G401 (cell line): Measurements from ENCODE around the gene SUPT3H. TPM values are rescaled to one million over a fixed set of nuclear protein-coding genes. Genes with fewer than 3 reads are reported as not detected.
"Not testable (repeated sequence)": the region's sequence is repeated elsewhere in the genome, so short reads cannot be mapped to it uniquely, and the experiment has no call there.

Experiments used
- DNase-seq: peaks from one replicate; pipeline ENCODE4 v3.0.0-alpha.2; 2015; ENCODE audit warnings: low spot score
- in situ Hi-C: cut with HindIII; loops from 2 replicates; pipeline ENCODE4 v1.10.0; 2016; ENCODE audit warnings: low sequenced_read_pairs, mixed read lengths
- total RNA-seq: library from RNA; depleted of rRNA; stranded (reverse); fragments of >200 nt; shearing (Covaris generic); gene quantifications from 2 replicates; pipeline ENCODE4 v1.2.3, GENCODE V29; 2014

Gene SUPT3H
- total RNA-seq, 1 experiment from 2014 or later: 10.9 TPM

DNA sequence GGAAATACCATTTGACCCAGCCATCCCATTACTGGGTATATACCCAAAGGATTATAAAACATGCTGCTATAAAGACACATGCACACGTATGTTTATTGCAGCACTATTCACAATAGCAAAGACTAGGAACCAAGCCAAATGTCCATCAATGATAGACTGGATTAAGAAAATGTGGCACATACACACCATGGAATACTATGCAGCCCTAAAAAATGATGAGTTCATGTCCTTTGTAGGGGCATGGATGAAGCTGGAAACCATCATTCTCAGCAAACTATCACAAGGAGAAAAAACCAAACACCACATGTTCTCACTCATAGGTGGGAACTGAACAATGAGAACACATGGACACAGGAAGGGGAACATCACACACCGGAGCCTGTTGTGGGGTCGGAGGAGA lies 91.0 kb downstream of the SUPT3H start:
- in situ Hi-C loops: not testable (repeated sequence)

DNA sequence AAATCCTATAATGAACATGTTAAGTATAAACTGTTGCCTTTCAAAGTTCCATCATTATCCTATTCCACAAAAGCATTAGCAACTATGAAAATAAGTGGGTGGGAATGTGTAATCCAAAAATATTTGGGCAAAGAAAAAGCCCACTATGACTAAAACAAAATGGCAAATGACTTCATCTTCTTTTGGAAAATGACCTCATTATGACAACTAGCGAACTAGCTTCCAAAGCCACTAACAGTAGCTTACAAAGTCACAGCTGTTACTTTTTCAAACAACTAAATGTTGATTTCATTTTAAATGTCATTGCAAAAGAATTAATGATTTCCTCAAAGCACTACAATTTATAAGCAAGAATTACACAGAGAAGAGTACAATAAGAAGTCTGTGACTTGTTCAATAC lies 99.4 kb downstream of the SUPT3H start:
- in situ Hi-C loops: no loop called here
- DNase-seq: no peak

More for the DNA sequence above, 91.0 kb downstream of the SUPT3H start:
- not testable (repeated sequence) for DNase-seq

DNA sequence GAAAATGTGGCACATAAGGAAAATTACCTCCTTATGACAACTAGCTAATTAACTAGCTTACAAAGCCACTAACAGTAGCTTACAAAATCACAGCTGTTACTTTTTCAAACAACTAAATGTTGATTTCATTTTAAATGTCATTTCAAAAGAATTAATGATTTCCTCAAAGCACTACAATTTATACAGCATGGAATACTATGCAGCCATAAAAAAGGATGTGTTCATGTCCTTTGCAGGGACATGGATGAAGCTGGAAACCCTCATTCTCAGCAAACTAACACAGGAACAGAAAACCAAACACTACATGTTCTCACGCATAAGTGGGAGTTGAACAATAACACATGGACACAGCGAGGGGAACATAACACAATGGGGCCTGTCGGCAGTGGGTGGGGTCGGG lies 100.0 kb downstream of the SUPT3H start:
- in situ Hi-C loops, DNase-seq: not testable (repeated sequence)

DNA sequence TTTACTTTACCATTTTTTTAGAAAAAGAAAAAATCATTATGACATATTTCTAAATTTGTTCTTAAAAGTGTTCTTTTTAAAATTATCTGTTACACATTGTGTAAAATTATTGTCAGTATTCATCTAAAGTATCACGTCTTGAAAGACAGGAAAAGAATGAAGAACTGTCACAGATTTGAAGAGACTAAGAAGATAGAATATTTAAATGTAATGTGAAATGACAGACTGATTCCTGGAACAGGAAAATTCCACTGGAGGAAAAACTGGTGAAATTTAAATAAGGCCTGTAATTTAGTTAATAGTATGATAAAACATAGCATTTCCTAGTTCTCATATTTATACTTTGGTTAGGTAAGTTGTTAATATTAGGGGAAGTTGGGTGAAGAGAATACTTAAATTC lies 102.4 kb downstream of the SUPT3H start:
- no peak for DNase-seq
- in situ Hi-C loops: no loop called here

DNA sequence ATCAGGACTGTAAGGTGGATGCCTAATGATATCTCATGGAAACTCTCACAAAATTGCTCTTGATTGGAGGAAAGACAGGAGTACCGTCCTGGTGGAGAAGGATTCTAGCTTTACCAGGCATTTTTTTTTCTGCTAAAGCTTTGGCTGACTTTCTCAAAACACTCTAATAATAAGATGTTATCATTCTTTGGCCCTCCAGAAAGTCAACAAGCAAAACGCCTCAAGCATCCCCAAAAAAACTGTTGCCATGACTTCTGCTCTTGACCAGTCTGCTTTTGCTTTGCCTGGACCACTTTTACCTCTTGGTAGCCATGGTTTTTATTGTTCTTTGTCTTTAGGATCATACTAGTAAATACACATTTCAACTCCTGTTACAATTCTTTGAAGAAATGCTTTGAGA lies 105.1 kb downstream of the SUPT3H start:
- in situ Hi-C loops: no loop called here
- no peak for DNase-seq

DNA sequence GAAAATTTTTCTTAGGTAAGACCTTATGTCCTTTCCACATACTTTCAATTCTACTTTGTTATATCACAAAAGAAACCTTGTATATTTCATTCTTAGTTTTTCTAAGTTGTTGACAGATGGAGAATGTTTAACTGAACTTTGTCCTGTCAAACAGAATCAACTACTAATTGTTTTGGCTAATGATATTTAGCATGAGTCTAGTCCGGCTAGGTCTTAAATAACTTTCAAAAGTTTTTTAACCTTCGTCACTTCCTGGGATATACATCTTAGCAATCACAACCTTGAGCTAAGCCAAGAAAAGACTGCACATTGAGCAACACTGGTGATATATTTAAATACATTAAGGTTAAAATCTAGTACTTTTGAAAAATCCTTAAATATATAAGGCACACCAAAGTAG lies 112.5 kb downstream of the SUPT3H start:
- DNase-seq: no peak
- in situ Hi-C loops: no loop called here

DNA sequence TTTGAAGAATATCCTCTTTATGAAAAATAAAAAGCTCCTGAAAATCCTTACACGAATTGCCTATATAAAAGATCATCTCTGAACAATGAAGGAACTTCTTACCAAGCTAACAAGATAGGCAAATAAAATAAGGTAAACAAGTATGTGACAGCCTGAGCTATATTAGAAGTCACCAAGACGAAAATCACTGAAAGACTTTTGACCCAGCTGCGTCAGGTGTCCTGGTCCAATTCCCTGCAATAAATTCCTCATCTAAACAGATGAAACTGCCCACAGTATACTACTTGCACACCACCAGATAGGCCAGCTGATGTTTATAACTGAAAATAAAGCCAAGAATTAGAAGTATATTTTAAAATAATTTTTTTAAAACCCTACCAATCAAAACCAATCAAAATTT lies 117.0 kb downstream of the SUPT3H start:
- in situ Hi-C loops: no loop called here
- DNase-seq: no peak

DNA sequence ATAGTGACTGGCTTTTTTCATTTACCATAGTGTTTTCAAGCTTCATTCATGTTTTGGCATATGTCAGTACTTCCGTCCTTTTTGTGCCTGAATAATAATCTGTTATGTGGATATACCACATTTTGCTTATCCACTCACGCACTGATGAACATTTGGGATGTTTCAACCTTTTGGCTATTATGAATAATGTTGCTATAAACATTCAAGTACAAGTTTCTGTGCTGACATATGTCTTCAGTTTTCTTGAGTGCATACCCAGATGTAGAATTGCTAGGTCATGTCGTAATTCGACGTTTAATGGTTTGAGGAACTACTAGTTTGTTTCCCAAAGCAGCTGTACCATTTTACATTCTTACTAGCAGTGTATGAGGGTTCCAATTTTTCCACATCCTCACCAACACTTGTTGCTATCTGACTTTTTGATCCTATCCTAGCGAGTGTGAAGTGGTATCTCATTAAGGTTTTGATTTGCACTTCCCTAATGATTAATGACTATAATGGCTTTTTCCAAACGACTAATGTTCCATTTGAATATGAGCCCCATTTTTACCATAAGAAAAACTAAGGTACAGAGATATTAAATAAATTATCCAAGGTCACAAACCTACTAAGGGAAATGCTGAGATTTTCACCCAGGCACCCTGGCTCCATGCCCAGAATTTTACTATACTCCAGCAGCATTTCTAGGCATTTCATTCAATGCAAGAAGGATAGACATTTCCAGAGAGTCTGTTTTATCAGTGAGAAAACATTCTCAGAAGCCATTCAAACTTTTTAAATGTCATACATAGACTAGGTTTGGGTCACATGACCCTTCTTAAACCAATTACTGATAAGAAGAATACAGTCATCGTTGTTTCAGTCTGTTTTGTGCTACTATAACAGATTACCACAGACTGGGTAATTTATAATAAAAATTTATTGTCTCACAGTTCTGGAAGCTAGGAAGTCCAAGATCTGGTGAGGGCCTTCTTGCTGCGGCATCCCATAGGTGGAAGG lies 120.7 kb downstream of the SUPT3H start:
- DNase-seq: no peak
- in situ Hi-C loops: no loop called here

DNA sequence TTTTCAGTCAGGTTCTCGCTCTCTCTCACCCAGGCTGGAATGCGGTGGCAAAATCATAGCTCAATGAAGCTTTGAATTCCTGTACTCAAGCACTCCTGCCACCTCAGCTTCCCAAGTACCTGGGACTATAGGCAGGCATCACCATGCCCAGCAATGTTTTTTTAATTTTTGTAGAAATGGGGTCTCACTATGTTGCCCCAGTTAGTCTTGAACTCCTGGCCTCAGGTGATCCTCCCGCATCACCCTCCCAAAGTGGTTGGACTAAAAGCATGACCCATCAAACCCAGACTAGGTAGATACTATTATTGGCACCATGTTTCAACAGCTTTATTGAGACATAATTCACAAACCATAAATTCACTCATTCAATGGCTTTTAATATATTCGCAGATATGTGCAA lies 122.3 kb downstream of the SUPT3H start:
- in situ Hi-C loops: no loop called here

DNA sequence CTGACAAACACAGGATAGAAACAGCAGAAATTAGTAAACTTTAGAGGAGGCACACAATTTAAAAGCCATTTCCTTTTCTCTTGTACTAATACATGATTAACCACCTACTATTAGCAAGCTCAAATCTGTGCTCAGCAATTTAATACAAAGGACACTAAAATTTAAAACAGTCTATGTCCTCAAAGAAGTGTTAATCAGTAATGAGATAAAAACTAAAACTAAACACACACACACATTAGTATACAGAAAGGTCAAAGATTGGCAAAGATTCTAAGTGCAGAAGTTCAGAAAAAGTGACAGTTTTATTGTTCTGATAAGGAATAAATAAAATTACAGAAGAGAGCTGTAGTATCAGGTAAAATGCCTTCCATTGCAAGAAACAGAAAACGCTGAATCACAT lies 123.5 kb downstream of the SUPT3H start:
- DNase-seq: no peak
- in situ Hi-C loops: no loop called here

More for the DNA sequence above, 122.3 kb downstream of the SUPT3H start:
- DNase-seq: no peak

DNA sequence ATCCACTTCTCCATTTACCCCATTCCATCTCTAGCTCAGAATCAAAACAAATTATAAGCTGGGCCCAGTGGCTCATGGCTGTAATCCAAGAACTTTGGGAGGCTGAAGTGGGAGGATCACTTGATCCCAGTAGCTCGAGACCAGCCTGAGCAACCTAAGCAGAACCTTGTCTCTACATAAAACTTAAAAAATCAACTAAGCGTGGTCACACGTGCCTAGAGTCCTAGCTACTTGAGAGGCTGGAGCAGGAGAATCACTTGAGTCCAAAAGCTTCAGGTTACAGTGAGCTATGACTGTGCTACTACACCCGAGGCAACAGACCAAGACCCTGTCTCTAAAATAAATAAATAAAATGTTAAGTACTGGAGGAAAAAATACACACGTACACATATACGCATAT lies 124.3 kb downstream of the SUPT3H start:
- in situ Hi-C loops: no loop called here
- DNase-seq: no peak

DNA sequence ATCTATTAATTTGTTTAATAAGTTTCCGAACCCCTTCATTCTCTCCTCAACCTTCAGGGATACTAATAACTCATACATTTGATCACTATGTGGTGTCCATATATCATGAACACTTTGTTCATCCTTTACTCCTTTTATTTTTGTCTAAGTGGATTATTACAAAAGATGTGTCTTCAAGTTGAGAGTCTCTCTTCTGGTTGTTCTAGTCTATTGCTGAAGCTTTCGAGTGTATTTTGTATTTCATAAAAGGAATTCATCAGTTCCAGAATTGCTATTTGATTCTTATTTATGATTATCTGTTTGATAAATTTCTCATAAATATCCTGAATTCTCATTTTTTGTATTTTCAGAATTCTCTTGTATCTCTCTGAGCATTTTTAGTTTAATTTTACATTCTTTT lies 146.1 kb downstream of the SUPT3H start:
- DNase-seq: no peak
- in situ Hi-C loops: no loop called here

DNA sequence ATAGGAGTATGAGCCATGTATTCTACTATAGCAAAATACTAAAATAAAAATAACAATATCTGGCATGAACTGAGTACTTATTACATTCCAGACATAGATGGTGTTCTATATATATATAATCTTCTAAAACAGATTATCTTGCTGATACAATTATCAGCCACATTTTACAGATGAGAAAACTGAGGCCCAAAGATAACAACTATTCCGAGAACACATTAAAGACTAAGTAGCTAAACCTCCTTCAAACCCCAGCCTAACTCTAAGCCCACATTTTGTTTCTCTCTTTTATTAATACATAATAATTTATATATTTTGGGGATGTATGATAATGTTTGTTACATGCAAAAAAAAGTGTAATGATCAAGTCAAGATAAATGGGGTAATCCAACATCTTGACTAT lies 148.3 kb downstream of the SUPT3H start:
- in situ Hi-C loops: no loop called here
- no peak for DNase-seq

DNA sequence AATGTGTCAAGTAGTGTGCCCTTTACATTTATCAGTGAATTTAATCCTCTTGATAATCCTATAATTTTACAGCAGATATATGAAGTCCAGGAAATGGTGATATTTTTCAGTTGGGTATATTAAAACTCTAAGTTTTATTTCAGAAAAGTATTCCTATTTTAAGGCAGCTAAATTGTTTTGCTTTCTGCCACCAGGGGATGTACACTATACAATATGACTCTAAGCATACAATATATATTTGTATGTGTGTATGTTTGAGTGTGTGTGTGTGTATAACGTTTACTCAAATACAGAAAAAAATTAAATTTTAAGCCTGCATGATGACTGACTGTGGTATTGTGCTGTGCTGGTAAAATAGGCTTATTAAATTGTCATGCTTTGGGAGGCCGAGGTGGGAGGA lies 151.7 kb downstream of the SUPT3H start:
- in situ Hi-C loops: no loop called here
- no peak for DNase-seq

DNA sequence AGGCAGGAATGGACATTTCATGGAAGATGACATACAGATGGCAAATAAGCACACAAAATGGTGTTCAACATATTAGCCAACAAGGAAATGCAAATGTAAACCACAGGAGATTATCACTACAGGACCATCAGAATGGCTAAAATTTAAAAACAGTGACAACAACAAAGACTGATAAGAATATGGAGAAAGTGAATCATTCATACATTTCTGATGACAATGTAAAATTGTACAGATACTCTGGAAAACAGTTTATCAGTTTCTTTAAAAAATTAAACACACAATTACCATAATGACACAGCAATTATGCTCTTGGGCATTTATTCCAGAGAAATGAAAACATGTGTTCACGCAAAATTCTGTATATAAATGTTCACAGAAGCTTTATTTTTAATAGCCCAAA lies 155.4 kb downstream of the SUPT3H start:
- DNase-seq: no peak
- in situ Hi-C loops: no loop called here

DNA sequence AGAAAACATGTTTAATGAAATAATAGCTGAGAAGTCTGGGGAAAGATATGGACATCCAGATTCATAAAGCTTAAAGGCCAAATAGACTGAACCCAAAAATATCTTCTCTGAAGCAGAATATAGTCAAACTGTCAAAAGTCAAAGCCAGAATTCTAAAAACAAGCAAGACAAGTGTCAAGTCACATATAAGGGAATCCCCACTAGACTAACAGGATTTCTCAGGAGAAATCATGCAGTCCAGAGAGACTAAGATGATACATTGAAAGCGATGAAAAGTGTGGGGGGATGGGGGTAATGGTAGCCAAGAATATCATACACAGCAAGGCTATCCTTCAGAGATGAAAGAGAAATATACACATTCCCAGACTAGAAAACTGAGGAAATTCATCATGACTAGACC lies 162.0 kb downstream of the SUPT3H start:
- no peak for DNase-seq
- in situ Hi-C loops: no loop called here

DNA sequence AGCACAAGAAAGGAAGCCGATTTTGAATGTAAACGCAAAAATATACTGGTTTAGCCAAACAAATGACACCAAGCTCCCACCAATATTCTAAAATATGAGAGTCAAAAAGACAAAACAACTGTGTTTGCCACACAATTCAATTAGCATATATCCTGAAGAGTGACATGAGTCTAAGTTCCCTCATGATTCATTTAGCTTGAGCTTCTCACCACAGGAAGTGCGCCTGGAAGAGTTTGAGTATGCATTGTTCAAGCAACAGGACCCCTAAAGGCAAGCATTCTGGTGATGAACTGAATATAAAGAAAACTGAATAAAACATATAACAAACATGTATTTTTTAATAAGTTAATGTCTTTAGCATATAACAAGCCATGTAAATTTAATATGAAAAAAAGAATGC lies 164.8 kb downstream of the SUPT3H start:
- in situ Hi-C loops: no loop called here
- DNase-seq: no peak

DNA sequence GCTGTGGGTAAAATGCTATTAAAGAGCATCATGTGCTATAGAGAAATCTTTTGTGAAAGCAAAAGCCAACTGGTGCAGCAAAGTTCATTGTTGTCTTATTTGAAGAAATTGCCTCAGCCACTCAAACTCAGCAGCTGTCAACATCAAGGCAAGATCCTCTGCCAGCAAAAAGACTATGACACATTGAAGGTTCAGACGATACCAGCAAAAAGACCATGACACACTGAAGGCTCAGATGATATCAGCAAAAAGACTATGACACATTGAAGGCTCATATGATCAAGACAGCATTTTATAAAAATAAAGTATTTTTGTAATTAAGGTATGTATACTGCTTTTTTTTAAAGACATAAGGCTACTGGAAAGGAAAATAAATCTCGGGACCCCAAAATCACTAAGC lies 168.0 kb downstream of the SUPT3H start:
- in situ Hi-C loops: no loop called here
- DNase-seq: no peak

DNA sequence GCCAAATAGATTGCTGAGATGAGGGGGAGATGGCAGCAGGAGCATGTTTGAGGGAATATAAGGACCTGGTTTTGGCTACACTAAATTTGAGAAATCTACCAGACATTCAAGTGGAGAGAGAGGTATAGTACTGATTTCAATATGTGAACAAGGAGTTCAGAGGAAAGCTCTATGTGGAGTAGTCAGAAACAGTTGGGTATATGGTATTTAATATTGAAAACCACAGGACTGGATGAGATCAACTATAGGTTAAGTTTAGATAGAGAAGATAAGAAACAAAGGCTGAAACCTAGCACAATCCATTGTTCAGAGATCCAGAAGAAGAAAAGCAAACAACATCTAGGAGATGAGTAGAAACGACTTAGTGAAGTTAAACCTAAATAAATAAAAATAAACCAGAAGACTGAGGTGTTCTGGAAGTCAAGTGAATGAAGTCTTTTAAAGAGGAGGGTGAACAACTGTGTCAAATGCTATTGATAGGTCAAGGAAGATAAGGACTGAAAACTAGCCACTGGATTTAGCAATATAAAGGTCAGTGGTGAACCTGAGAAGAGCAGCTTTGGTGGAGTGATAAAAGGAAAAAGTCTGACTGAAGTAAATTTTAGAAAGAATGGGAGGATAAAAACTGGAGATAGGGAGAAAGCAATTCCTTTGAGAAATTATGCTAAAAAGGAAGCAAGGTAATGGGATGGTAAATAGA lies 170.8 kb downstream of the SUPT3H start:
- in situ Hi-C loops: no loop called here
- DNase-seq: no peak

DNA sequence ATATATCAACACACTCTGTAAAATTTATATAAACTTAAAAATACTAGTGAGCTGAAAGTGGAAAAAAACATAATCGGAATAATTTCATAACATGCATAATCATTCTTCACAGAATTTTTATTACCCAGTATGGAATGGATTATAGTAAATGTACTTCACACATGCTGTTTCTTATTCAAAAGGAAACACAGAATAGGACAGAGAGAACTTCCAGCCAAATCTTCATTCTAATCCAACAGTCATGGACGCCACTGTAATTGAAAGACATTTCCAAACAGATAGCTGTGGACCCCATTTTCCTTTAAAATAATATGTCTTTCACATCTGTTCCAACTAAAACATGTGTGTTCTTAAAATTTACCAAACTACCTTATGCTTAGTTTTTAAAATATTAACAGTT lies 176.2 kb downstream of the SUPT3H start:
- in situ Hi-C loops: no loop called here
- DNase-seq: no peak
